ENCODE measurements around the gene LRFN4. TPM values are rescaled to one million over a fixed set of nuclear protein-coding genes. Genes with fewer than 3 reads are reported as not detected.

Gene LRFN4
- total RNA-seq, 1 donor from 2014 or later: 33.7 TPM

DNA sequence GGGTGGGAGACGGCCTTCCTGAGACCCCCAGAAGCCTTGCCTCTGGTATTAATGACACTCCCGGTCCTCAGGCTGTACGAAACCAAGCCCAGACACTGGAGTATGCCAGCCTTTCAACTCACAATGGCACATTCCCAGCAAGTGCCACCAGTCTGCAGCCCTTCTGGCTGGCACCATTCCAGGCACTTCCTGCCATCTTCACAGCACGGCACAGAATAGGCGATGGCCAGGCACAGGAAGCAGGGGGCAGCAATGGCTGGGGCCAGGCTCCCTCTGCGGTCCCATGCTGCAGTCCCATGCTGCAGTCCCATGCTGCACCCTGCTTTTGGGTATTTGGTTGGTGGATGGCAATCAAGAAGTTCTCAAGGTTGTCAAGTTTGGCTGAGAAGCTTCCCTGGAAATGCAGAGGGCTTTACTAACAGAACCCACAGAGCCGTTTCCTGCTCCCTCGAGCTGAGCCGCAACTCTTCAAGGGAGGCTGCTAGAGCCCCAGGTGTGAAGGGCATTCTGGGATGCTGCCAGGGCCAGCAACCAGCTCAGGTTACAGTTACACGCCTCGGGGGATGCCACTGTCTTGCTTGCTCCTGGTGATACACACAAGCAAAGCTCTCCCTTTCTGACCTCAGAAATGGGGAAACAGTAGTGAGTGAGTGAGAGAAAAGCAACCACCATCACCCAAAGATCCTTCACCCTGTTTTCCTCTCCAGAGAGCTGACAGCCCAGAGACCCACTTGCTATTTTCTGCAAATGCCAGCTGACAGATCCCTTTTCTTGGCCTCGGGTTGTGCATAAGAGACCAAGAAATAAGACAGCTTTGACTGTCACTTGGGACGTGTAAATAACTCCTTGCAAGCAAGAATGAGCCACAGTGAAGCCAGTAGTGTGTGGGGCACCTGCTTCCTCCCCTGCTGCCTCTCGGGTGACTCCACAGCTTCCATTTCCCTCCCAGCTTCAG, 23.9 kb downstream of the LRFN4 start:
- Histone ChIP-seq H3K27ac (ENCODE audit: low read depth, low read length) (no peak overlapping the region), H3K9me3 (ENCODE audit: insufficient read depth, low read depth, low read length) (no peaks in the 10 kb centered on the region), H3K79me2 (ENCODE audit: insufficient read depth, low read length) (no peaks in the 10 kb centered on the region), H3K4me3 (ENCODE audit: insufficient read depth, low read depth, low read length) (no peak overlapping the region), H3K4me2 (ENCODE audit: low read length) (no peak overlapping the region), H3K9ac (ENCODE audit: low read length) (no peak overlapping the region), H3K4me1 (ENCODE audit: insufficient read depth, low read length) (peaks cover 20% of the 10 kb centered on the region), H2AFZ (ENCODE audit: low read depth, low read length) (no peak overlapping the region), H3K27me3 (ENCODE audit: insufficient read depth, low read length) (no peaks in the 10 kb centered on the region), H3K36me3 (ENCODE audit: insufficient read depth, low read length) (no peaks in the 10 kb centered on the region), H4K20me1 (ENCODE audit: insufficient read depth, low read length) (peaks cover 12% of the 10 kb centered on the region)
- Mint-ChIP-seq H3K4me3 (ENCODE audit: unreplicated experiment) (no peak overlapping the region), H3K27me3 (ENCODE audit: low read depth, unreplicated experiment) (peaks cover 18% of the 10 kb centered on the region), H3K9me3 (ENCODE audit: unreplicated experiment) (no peaks in the 10 kb centered on the region), H3K36me3 (ENCODE audit: low read depth, unreplicated experiment) (no peaks in the 10 kb centered on the region), H3K27ac (ENCODE audit: unreplicated experiment) (no peak overlapping the region), H3K4me1 (ENCODE audit: low read depth, unreplicated experiment) (peaks cover 16% of the 10 kb centered on the region)
- TF ChIP-seq, protein P1, sequence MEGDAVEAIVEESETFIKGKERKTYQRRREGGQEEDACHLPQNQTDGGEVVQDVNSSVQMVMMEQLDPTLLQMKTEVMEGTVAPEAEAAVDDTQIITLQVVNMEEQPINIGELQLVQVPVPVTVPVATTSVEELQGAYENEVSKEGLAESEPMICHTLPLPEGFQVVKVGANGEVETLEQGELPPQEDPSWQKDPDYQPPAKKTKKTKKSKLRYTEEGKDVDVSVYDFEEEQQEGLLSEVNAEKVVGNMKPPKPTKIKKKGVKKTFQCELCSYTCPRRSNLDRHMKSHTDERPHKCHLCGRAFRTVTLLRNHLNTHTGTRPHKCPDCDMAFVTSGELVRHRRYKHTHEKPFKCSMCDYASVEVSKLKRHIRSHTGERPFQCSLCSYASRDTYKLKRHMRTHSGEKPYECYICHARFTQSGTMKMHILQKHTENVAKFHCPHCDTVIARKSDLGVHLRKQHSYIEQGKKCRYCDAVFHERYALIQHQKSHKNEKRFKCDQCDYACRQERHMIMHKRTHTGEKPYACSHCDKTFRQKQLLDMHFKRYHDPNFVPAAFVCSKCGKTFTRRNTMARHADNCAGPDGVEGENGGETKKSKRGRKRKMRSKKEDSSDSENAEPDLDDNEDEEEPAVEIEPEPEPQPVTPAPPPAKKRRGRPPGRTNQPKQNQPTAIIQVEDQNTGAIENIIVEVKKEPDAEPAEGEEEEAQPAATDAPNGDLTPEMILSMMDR (IDR thresholded peaks at IDR 0.05; ENCODE audit: insufficient read depth, low read depth, low read length): no peak
- TF ChIP-seq EZH2 (IDR thresholded peaks at IDR 0.05; ENCODE audit: insufficient read depth, low read length): no peak
- FAIRE-seq (no peak), DNase-seq (ENCODE audit: low read depth) (no peak)

DNA sequence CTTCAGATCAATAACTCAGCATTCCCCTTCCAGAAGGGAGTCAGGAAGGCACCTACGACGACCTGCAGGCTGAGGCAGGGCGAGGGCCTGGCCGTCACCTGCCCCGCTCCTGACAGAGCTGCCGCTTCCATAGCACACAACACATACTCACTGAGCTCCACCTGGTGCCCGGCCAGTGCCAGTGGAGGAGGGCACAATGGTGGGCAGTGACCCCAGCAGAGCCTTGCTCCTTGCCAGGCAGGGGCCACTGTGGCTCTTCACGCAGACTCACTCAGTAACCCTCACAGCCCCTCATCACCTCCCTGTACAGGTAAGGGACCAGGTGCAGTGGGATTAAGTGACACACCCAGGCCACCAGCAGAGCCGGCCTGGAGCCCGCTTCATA, 24.6 kb downstream of the LRFN4 start:
- peaks cover 11% of the 10 kb centered on the region for H3K27me3 Mint-ChIP-seq (ENCODE audit: low read depth, unreplicated experiment)
- Histone ChIP-seq H4K20me1 (ENCODE audit: insufficient read depth, low read length) (peaks cover 8% of the 10 kb centered on the region), H3K4me2 (ENCODE audit: low read length) (no peak overlapping the region), H3K4me3 (ENCODE audit: insufficient read depth, low read depth, low read length) (no peak overlapping the region), H2AFZ (ENCODE audit: low read depth, low read length) (no peak overlapping the region), H3K9me3 (ENCODE audit: insufficient read depth, low read depth, low read length) (no peaks in the 10 kb centered on the region), H3K4me1 (ENCODE audit: insufficient read depth, low read length) (peaks cover 27% of the 10 kb centered on the region), H3K36me3 (ENCODE audit: insufficient read depth, low read length) (no peaks in the 10 kb centered on the region), H3K27ac (ENCODE audit: low read depth, low read length) (no peak overlapping the region), H3K27me3 (ENCODE audit: insufficient read depth, low read length) (no peaks in the 10 kb centered on the region), H3K9ac (ENCODE audit: low read length) (no peak overlapping the region), H3K79me2 (ENCODE audit: insufficient read depth, low read length) (no peaks in the 10 kb centered on the region)
- peaks cover 20% of the 10 kb centered on the region for H3K4me1 Mint-ChIP-seq (ENCODE audit: low read depth, unreplicated experiment)
- no peaks in the 10 kb centered on the region for H3K36me3 Mint-ChIP-seq (ENCODE audit: low read depth, unreplicated experiment)
- H3K4me3 Mint-ChIP-seq (ENCODE audit: unreplicated experiment): no peak overlapping the region
- TF ChIP-seq, protein P1 (IDR thresholded peaks at IDR 0.05; ENCODE audit: insufficient read depth, low read depth, low read length): no peak
- no peak for TF ChIP-seq EZH2 (IDR thresholded peaks at IDR 0.05; ENCODE audit: insufficient read depth, low read length)
- H3K9me3 Mint-ChIP-seq (ENCODE audit: unreplicated experiment): no peaks in the 10 kb centered on the region
- no peak overlapping the region for H3K27ac Mint-ChIP-seq (ENCODE audit: unreplicated experiment)
- no peak for FAIRE-seq
- no peak for DNase-seq (ENCODE audit: low read depth)

Measured in astrocyte (in vitro differentiated cells and primary cell).